ENCODE data around the gene COL11A1.
A peak's percentile ranks its signal among the peaks of the same experiment; 100 is the strongest.
"Not testable (repeated sequence)": the region's sequence is repeated elsewhere in the genome, so short reads cannot be mapped to it uniquely, and the experiment has no call there.

The COL11A1 gene

GRCh38 chr1:103075316-103076000 lies 32.9 kb downstream of the COL11A1 start:
- DNase-seq = no peak

- DNase-seq = no peak
Measured at GRCh38 chr1:103074224-103074623, 34.1 kb downstream of the COL11A1 start.

- no peak for DNase-seq
Measured at GRCh38 chr1:103069201-103069600, 39.1 kb downstream of the COL11A1 start.

- DNase-seq = no peak
Measured at GRCh38 chr1:103063921-103064320, 44.4 kb downstream of the COL11A1 start.

- DNase-seq = no peak
Measured at GRCh38 chr1:103058391-103058790, 49.9 kb downstream of the COL11A1 start.

GRCh38 chr1:103056423-103056822 lies 51.9 kb downstream of the COL11A1 start:
- no peak for DNase-seq

- DNase-seq = not testable (repeated sequence)
Measured at GRCh38 chr1:103028110-103028509, 80.2 kb downstream of the COL11A1 start.

GRCh38 chr1:103025858-103026409 lies 82.4 kb downstream of the COL11A1 start:
- DNase-seq = no peak

- no peak for DNase-seq
Measured at GRCh38 chr1:103024051-103024450, 84.3 kb downstream of the COL11A1 start.

- no peak for DNase-seq
Measured at GRCh38 chr1:103002005-103002404, 106.3 kb downstream of the COL11A1 start.

- DNase-seq = no peak
Measured at GRCh38 chr1:102978874-102979273, 129.4 kb downstream of the COL11A1 start.

- DNase-seq = no peak
Measured at GRCh38 chr1:102977292-102977691, 131.0 kb downstream of the COL11A1 start.

- peak; percentile 75 for DNase-seq
Measured at GRCh38 chr1:102970496-102971078, 137.7 kb downstream of the COL11A1 start.

GRCh38 chr1:102967786-102968185 lies 140.5 kb downstream of the COL11A1 start:
- DNase-seq = no peak

GRCh38 chr1:102961549-102961948 lies 146.8 kb downstream of the COL11A1 start:
- DNase-seq = no peak

GRCh38 chr1:102954576-102954975 lies 153.7 kb downstream of the COL11A1 start:
- no peak for DNase-seq

- DNase-seq = no peak
Measured at GRCh38 chr1:102952400-102952799, 155.9 kb downstream of the COL11A1 start.

GRCh38 chr1:102942324-102942723 lies 166.0 kb downstream of the COL11A1 start:
- no peak for DNase-seq

GRCh38 chr1:102941366-102941947 lies 166.9 kb downstream of the COL11A1 start:
- DNase-seq = no peak

- DNase-seq = no peak
Measured at GRCh38 chr1:102937401-102937800, 170.9 kb downstream of the COL11A1 start.

GRCh38 chr1:102933362-102933761 lies 175.0 kb downstream of the COL11A1 start:
- not testable (repeated sequence) for DNase-seq

- no peak for DNase-seq
Measured at GRCh38 chr1:102919659-102920058, 188.7 kb downstream of the COL11A1 start.

- DNase-seq = no peak
Measured at GRCh38 chr1:102901996-102902395, 206.3 kb downstream of the COL11A1 start.

- no peak for DNase-seq
Measured at GRCh38 chr1:102899935-102900334, 208.4 kb downstream of the COL11A1 start.
